ENCODE results near the gene NDUFS3. TPM values are rescaled to one million over a fixed set of nuclear protein-coding genes. Genes with fewer than 3 reads are reported as not detected.

NDUFS3 gene
- total and polyA plus RNA-seq, 2 of the 13 experiments (the other 11 are each of a cell fraction or from before 2014, with no cell fraction given) = 151 to 184 TPM

DNA sequence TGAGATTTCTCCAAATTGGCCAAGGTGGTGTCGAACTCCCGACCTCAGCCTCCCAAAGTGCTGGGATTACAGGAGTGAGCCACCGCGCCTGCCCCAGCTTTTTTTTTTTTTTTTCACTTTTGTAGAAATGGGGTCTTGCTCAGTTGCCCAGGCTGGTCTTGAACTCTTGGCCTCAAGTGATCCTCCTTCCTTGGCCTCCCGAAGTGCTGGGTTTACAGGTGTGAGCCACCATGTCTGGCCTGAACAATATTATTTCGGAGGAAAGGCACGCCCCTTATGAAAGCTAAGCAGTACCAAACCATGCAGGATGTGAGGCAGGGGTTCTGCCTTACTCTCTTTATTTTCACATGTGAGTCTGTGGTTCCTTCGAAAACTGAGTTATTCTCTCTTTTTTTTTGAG, 47.4 kb downstream of the NDUFS3 start:
- Histone ChIP-seq H3K4me2 (ENCODE audit: low read depth, low read length) (no peak overlapping the region), H3K4me3 (replicated peaks in 1 of 3; ENCODE audit: insufficient read depth in 1 of 3, low read depth in 2 of 3, low read length in 3 of 3) (no peak overlapping the region), H2AFZ (ENCODE audit: low read length) (no peak overlapping the region), H3K4me1 (ENCODE audit: insufficient read depth, low read length) (no peaks in the 10 kb centered on the region), H3K9me3 (ENCODE audit: low read length) (no peaks in the 10 kb centered on the region), H4K20me1 (ENCODE audit: insufficient read depth, low read length) (no peaks in the 10 kb centered on the region), H3K27me3 (ENCODE audit: control insufficient read depth in 1 of 2, insufficient read depth in 2 of 2, low read length in 2 of 2) (no peaks in the 10 kb centered on the region), H3K36me3 (replicated peaks in 1 of 2; ENCODE audit: control insufficient read depth in 1 of 2, insufficient read depth in 2 of 2, low read length in 2 of 2) (peaks cover 24 to 73% of the 10 kb centered on the region in 2 experiments; a peak in 4 of 5 replicates), H3K27ac (ENCODE audit: extremely low read length, insufficient read depth, low read length) (no peak overlapping the region), H3K9ac (ENCODE audit: insufficient read depth, low read depth, low read length) (no peak overlapping the region), H3K79me2 (ENCODE audit: insufficient read depth, low read length) (no peaks in the 10 kb centered on the region)
- DNase-seq (ENCODE audit: low spot score) (no peak), FAIRE-seq (no peak), ATAC-seq (no peak)
- intact Hi-C loops (cut with micrococcal nuclease; ENCODE audit: unreplicated experiment) (no loop called here), in situ Hi-C loops (cut with HindIII; ENCODE audit: extremely low pct_ligation_motif_present, low pct_unique_long_range_greater_than_20kb) (no loop called here)
- WGBS (ENCODE audit: low lambda C conversion rate) = 82% methylated on average over 8 of the region's 8 CpGs
- CTCF ChIA-PET (ENCODE audit: low intra/inter-chr PET ratio, low total read pairs) = no interaction called here
- TF ChIP-seq, protein P1, sequence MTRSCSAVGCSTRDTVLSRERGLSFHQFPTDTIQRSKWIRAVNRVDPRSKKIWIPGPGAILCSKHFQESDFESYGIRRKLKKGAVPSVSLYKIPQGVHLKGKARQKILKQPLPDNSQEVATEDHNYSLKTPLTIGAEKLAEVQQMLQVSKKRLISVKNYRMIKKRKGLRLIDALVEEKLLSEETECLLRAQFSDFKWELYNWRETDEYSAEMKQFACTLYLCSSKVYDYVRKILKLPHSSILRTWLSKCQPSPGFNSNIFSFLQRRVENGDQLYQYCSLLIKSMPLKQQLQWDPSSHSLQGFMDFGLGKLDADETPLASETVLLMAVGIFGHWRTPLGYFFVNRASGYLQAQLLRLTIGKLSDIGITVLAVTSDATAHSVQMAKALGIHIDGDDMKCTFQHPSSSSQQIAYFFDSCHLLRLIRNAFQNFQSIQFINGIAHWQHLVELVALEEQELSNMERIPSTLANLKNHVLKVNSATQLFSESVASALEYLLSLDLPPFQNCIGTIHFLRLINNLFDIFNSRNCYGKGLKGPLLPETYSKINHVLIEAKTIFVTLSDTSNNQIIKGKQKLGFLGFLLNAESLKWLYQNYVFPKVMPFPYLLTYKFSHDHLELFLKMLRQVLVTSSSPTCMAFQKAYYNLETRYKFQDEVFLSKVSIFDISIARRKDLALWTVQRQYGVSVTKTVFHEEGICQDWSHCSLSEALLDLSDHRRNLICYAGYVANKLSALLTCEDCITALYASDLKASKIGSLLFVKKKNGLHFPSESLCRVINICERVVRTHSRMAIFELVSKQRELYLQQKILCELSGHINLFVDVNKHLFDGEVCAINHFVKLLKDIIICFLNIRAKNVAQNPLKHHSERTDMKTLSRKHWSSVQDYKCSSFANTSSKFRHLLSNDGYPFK (CRISPR knock-in tag; IDR thresholded peaks at IDR 0.05; ENCODE audit: borderline replicate concordance) = no peak
- no peak for TF ChIP-seq ZNF432 (CRISPR knock-in tag; IDR thresholded peaks at IDR 0.05; ENCODE audit: borderline replicate concordance)
- TF ChIP-seq ZNF556 (CRISPR knock-in tag; IDR thresholded peaks at IDR 0.05; ENCODE audit: borderline replicate concordance) = no peak
- TF ChIP-seq, protein P2, sequence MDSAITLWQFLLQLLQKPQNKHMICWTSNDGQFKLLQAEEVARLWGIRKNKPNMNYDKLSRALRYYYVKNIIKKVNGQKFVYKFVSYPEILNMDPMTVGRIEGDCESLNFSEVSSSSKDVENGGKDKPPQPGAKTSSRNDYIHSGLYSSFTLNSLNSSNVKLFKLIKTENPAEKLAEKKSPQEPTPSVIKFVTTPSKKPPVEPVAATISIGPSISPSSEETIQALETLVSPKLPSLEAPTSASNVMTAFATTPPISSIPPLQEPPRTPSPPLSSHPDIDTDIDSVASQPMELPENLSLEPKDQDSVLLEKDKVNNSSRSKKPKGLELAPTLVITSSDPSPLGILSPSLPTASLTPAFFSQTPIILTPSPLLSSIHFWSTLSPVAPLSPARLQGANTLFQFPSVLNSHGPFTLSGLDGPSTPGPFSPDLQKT (CRISPR knock-in tag; IDR thresholded peaks at IDR 0.05; ENCODE audit: borderline replicate concordance) = no peak
- TF ChIP-seq TBX3 (IDR thresholded peaks at IDR 0.05; ENCODE audit: borderline replicate concordance) = no peak
- no peak for TF ChIP-seq SAP130 (CRISPR knock-in tag; IDR thresholded peaks at IDR 0.05; ENCODE audit: low read depth)
- no peak for TF ChIP-seq CBX5 (CRISPR knock-in tag; IDR thresholded peaks at IDR 0.05; ENCODE audit: borderline replicate concordance)
- TF ChIP-seq, protein P3, sequence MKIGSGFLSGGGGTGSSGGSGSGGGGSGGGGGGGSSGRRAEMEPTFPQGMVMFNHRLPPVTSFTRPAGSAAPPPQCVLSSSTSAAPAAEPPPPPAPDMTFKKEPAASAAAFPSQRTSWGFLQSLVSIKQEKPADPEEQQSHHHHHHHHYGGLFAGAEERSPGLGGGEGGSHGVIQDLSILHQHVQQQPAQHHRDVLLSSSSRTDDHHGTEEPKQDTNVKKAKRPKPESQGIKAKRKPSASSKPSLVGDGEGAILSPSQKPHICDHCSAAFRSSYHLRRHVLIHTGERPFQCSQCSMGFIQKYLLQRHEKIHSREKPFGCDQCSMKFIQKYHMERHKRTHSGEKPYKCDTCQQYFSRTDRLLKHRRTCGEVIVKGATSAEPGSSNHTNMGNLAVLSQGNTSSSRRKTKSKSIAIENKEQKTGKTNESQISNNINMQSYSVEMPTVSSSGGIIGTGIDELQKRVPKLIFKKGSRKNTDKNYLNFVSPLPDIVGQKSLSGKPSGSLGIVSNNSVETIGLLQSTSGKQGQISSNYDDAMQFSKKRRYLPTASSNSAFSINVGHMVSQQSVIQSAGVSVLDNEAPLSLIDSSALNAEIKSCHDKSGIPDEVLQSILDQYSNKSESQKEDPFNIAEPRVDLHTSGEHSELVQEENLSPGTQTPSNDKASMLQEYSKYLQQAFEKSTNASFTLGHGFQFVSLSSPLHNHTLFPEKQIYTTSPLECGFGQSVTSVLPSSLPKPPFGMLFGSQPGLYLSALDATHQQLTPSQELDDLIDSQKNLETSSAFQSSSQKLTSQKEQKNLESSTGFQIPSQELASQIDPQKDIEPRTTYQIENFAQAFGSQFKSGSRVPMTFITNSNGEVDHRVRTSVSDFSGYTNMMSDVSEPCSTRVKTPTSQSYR (CRISPR knock-in tag; IDR thresholded peaks at IDR 0.05; ENCODE audit: borderline replicate concordance) = no peak
- TF ChIP-seq AGO1 (IDR thresholded peaks at IDR 0.05; ENCODE audit: low read depth, low read length, poor library complexity, severe bottlenecking) = no peak
- no peak for TF ChIP-seq ZNF510 (CRISPR knock-in tag; IDR thresholded peaks at IDR 0.05; ENCODE audit: low read depth)
- TF ChIP-seq ZFAT (CRISPR knock-in tag; conservative IDR thresholded peaks at IDR 0.05) = no peak
- no peak for TF ChIP-seq PHF5A (CRISPR knock-in tag; IDR thresholded peaks at IDR 0.05; ENCODE audit: low read depth, unreplicated experiment)
- BruUV-seq (replicated peaks) = no TSS peak
- POLR2A ChIA-PET = no interaction called here

Data from HepG2 (cell line).